Endothelial cell of umbilical vein (primary cell): ENCODE data around the gene SPINT1. TPM values are rescaled to one million over a fixed set of nuclear protein-coding genes. Genes with fewer than 3 reads are reported as not detected.

Experiments used
- BruUV-seq: library from RNA; stranded (reverse); fragments of 400-500 nt; replicated peaks from 2 replicates; lab custom pipeline; 2021; lab: Mats Ljungman, UMichigan
- CTCF ChIA-PET: fragments of 300-600, 350-600 bp; sonication (Branson Sonifier 250); formaldehyde crosslinking; loops from one replicate; lab custom pipeline; 2021; ENCODE audit warnings: antibody characterized with exemption, inconsistent platforms; lab: Charles Lee
- POLR2A ChIA-PET: fragments of 300-600, 350-600 bp; sonication (Branson Sonifier 250); formaldehyde crosslinking; loops from one replicate; lab custom pipeline; 2021; ENCODE audit warnings: antibody characterized with exemption, inconsistent platforms; lab: Charles Lee
- DNase-seq: peaks from one replicate; pipeline ENCODE4 v3.0.0-alpha.2; 2011; ENCODE audit warnings: low read depth, low spot score
- FAIRE-seq: peaks from 2 replicates; lab custom pipeline; 2011; peaks lifted over from hg19 to GRCh38; lab: Jason Lieb, UNC
- H2AFZ ChIP-seq: 2 replicates; pipeline ENCODE4 v1.6.0; 2012; ENCODE audit warnings: low read depth, low read length, control low read depth, inconsistent platforms
- H3K27ac ChIP-seq: 2 replicates; pipeline ENCODE4 v1.5.1; 2011; ENCODE audit warnings: low read depth, mild to moderate bottlenecking, control low read depth, low read length, moderate library complexity; ENCODE audit not compliant: insufficient read depth
- H3K27me3 ChIP-seq, 2 experiments: 2 replicates each; pipeline versions ENCODE4 v1.6.0 to v1.6.1; 2011; ENCODE audit warnings: low read length in 2 of 2, mixed read lengths in 1 of 2; ENCODE audit not compliant: control insufficient read depth in 2 of 2, insufficient read depth in 2 of 2
- H3K36me3 ChIP-seq, 2 experiments: 2 replicates in 1 of 2; 3 replicates in 1 of 2; pipeline ENCODE4 v1.5.1; 2011; ENCODE audit warnings: low read length in 2 of 2, mild to moderate bottlenecking in 1 of 2, moderate library complexity in 1 of 2; ENCODE audit not compliant: control insufficient read depth in 2 of 2, insufficient read depth in 2 of 2; ENCODE audit errors: extremely low read depth in 1 of 2
- H3K4me1 ChIP-seq: 3 replicates; pipeline ENCODE4 v1.5.1; 2011; ENCODE audit warnings: mild to moderate bottlenecking, low read length; ENCODE audit not compliant: control insufficient read depth, insufficient read depth; ENCODE audit errors: extremely low read depth
- H3K4me2 ChIP-seq: 2 replicates; pipeline ENCODE4 v1.6.1; 2011; ENCODE audit warnings: low read length, control low read depth, mixed read lengths; ENCODE audit not compliant: insufficient read depth
- H3K4me3 ChIP-seq, 3 experiments: fragments of 200-600 bp in 1 of 3; sonication (generic), shearing (Covaris generic) in 1 of 3; replicated peaks in 1 of 3; 2 replicates each; pipeline ENCODE4 v1.5.1; 2011 to 2016; ENCODE audit warnings: control low read depth in 3 of 3, low read length in 3 of 3, mild to moderate bottlenecking in 2 of 3, inconsistent platforms in 1 of 3, low read depth in 1 of 3, moderate library complexity in 1 of 3; ENCODE audit not compliant: insufficient read depth in 1 of 3
- H3K79me2 ChIP-seq: 2 replicates; pipeline ENCODE4 v1.6.0; 2012; ENCODE audit warnings: low read length, inconsistent platforms; ENCODE audit not compliant: control insufficient read depth, insufficient read depth
- H3K9ac ChIP-seq: replicated peaks from 2 replicates; pipeline ENCODE3; 2011; ENCODE audit warnings: low read length, control low read depth; ENCODE audit not compliant: insufficient read depth; ENCODE audit errors: extremely low read depth
- H3K9me1 ChIP-seq: replicated peaks from 3 replicates; pipeline ENCODE4 v1.6.0; 2011; ENCODE audit warnings: mild to moderate bottlenecking, low read length; ENCODE audit not compliant: control insufficient read depth, insufficient read depth; ENCODE audit errors: extremely low read depth
- H3K9me3 ChIP-seq: replicated peaks from 2 replicates; pipeline ENCODE4 v1.5.1; 2012; ENCODE audit warnings: low read length, inconsistent platforms; ENCODE audit not compliant: control insufficient read depth, insufficient read depth
- H4K20me1 ChIP-seq: replicated peaks from 2 replicates; pipeline ENCODE3; 2011; ENCODE audit warnings: mild to moderate bottlenecking, low read length; ENCODE audit not compliant: control insufficient read depth, insufficient read depth; ENCODE audit errors: extremely low read depth
- CTCF ChIP-seq, 2 donors: IDR thresholded peaks; 1 replicate in 1 of 2; 2 replicates in 1 of 2; pipeline ENCODE4 v1.5.1; 2011; ENCODE audit warnings: low read length in 2 of 2, mild to moderate bottlenecking in 2 of 2, moderate library complexity in 2 of 2, control low read depth in 1 of 2, inconsistent platforms in 1 of 2, low read depth in 1 of 2; ENCODE audit not compliant: insufficient read depth in 1 of 2; ENCODE audit errors: extremely low read depth in 1 of 2
- FOS ChIP-seq: IDR thresholded peaks from 2 replicates; pipeline ENCODE4 v1.6.1; 2011; ENCODE audit warnings: mild to moderate bottlenecking, low read length, moderate library complexity, borderline replicate concordance; ENCODE audit not compliant: insufficient read depth
- GATA2 ChIP-seq: IDR thresholded peaks from 2 replicates; pipeline ENCODE4 v1.7.0; 2011; ENCODE audit warnings: low read depth, mild to moderate bottlenecking, moderate library complexity, mixed read lengths, low read length; ENCODE audit not compliant: insufficient read length, insufficient read depth
- JUN ChIP-seq: IDR thresholded peaks from 2 replicates; pipeline ENCODE4 v1.6.1; 2011; ENCODE audit warnings: borderline replicate concordance, low read depth; ENCODE audit not compliant: insufficient read length, insufficient read depth
- MAX ChIP-seq: IDR thresholded peaks from 2 replicates; pipeline ENCODE4 v1.6.1; 2011; ENCODE audit not compliant: insufficient read depth, insufficient read length
- dilution Hi-C: fragments of 300-500 bp; cut with MboI; formaldehyde crosslinking; loops from one replicate; pipeline ENCODE4 v1.15.0; 2019; ENCODE audit warnings: low sequenced_read_pairs; ENCODE audit not compliant: extremely low pct_ligation_motif_present
- intact Hi-C: fragments of 100-400 bp; cut with micrococcal nuclease; formaldehyde crosslinking; loops from one replicate; pipeline ENCODE4 v1.10.0; 2022
- polyA plus RNA-seq, 4 experiments: library from polyadenylated mRNA; depleted of rRNA in 3 of 4; stranded (reverse) in 3 of 4; unstranded in 1 of 4; fragments of >200 nt; gene quantifications; 2 replicates each; pipeline versions ENCODE4 v1.2.1 to v1.2.3, GENCODE V29; 2011 to 2012; ENCODE audit warnings: missing spikeins in 1 of 4
- total RNA-seq: library from RNA; stranded (reverse); gene quantifications from 2 replicates; pipeline ENCODE4 v1.2.3, GENCODE V29; 2021

Gene SPINT1
- total and polyA plus RNA-seq, 2 donors (not counting 3 experiments of a cell fraction or from before 2014, with no cell fraction given): 4.1 to 4.2 TPM

GRCh38 chr15:40853241-40853890, 9.5 kb downstream of the SPINT1 start:
- Histone ChIP-seq H3K27me3 (no peaks in the 10 kb centered on the region), H4K20me1 (no peaks in the 10 kb centered on the region), H3K4me3 (no peak overlapping the region), H3K9ac (no peak overlapping the region), H3K27ac (no peak overlapping the region), H3K36me3 (no peaks in the 10 kb centered on the region), H3K4me2 (no peak overlapping the region), H3K9me1 (no peaks in the 10 kb centered on the region), H2AFZ (no peak overlapping the region), H3K9me3 (no peaks in the 10 kb centered on the region), H3K79me2 (no peaks in the 10 kb centered on the region), H3K4me1 (no peaks in the 10 kb centered on the region)
- no peak for TF ChIP-seq FOS
- no peak for TF ChIP-seq MAX
- no peak for TF ChIP-seq JUN
- no peak for TF ChIP-seq GATA2
- no peak for TF ChIP-seq CTCF (IDR thresholded peaks at IDR 0.05; ENCODE audit: extremely low read depth in 1 of 2, insufficient read depth in 1 of 2, low read depth in 1 of 2, low read length in 2 of 2)
- intact Hi-C loops (no loop called here), dilution Hi-C loops (no loop called here)
- FAIRE-seq (no peak), DNase-seq (no peak)
- BruUV-seq: no TSS peak
- ChIA-PET CTCF (interaction anchor here (2.3 kb wide), 1 partner anchor 20 kb away, joined by 5 read pairs; no protein-coding TSS in a partner anchor), POLR2A (no interaction called here)
